Dedifferentiated amniotic fluid mesenchymal stem cell (primary cell): ENCODE data around the gene TMCC2.

Experiments
- DNase-seq: peaks from one replicate; pipeline ENCODE4 v3.0.0-alpha.2; 2016; ENCODE audit errors: extremely low spot score

The TMCC2 gene

GRCh38 chr1:205259998-205260397 is 32.3 kb downstream of the TMCC2 start:
- DNase-seq, result no peak

GRCh38 chr1:205260948-205261732 is 33.4 kb downstream of the TMCC2 start:
- DNase-seq, result no peak

GRCh38 chr1:205261946-205262691 is 34.4 kb downstream of the TMCC2 start:
- DNase-seq, result no peak

GRCh38 chr1:205262731-205263171 is 35.0 kb downstream of the TMCC2 start:
- DNase-seq, result no peak

- no peak for DNase-seq
Observed at GRCh38 chr1:205263580-205264190, 35.9 kb downstream of the TMCC2 start.

GRCh38 chr1:205266611-205267305 is 39.0 kb downstream of the TMCC2 start:
- DNase-seq, result no peak

- no peak for DNase-seq
Observed at GRCh38 chr1:205267306-205267902, 39.7 kb downstream of the TMCC2 start.

- DNase-seq, result no peak
Observed at GRCh38 chr1:205268846-205269680, 41.3 kb downstream of the TMCC2 start.

- no peak for DNase-seq
Observed at GRCh38 chr1:205269711-205270110, 42.0 kb downstream of the TMCC2 start.

- no peak for DNase-seq
Observed at GRCh38 chr1:205270271-205270670, 42.5 kb downstream of the TMCC2 start.

- no peak for DNase-seq
Observed at GRCh38 chr1:205270764-205271163, 43.0 kb downstream of the TMCC2 start.

- no peak for DNase-seq
Observed at GRCh38 chr1:205271277-205271676, 43.5 kb downstream of the TMCC2 start.

- no peak for DNase-seq
Observed at GRCh38 chr1:205271745-205272144, 44.0 kb downstream of the TMCC2 start.

GRCh38 chr1:205272536-205272935 is 44.8 kb downstream of the TMCC2 start:
- DNase-seq, result no peak

- DNase-seq, result peak; percentile 74
Observed at GRCh38 chr1:205273551-205273982, 45.8 kb downstream of the TMCC2 start.

GRCh38 chr1:205274041-205274691 is 46.4 kb downstream of the TMCC2 start:
- DNase-seq, result no peak

GRCh38 chr1:205275133-205275532 is 47.4 kb downstream of the TMCC2 start:
- no peak for DNase-seq

- no peak for DNase-seq
Observed at GRCh38 chr1:205275916-205276688, 48.4 kb downstream of the TMCC2 start.

GRCh38 chr1:205276689-205277065 is 48.9 kb downstream of the TMCC2 start:
- no peak for DNase-seq
